Measurements from ENCODE around the gene RALGAPA1. TPM values are rescaled to one million over a fixed set of nuclear protein-coding genes. Genes with fewer than 3 reads are reported as not detected.
"Not testable (repeated sequence)": the region's sequence is repeated elsewhere in the genome, so short reads cannot be mapped to it uniquely, and the experiment has no call there.

RALGAPA1 gene
- total RNA-seq, 1 experiment from 2014 or later = 19.9 TPM

- no peaks in the 10 kb centered on the region for H3K27me3 ChIP-seq (replicated peaks)
- no peaks in the 10 kb centered on the region for H3K9me3 ChIP-seq (replicated peaks)
- peaks cover 4% of the 10 kb centered on the region; the same call in 1 of the 2 replicates for H3K36me3 ChIP-seq
- H3K4me1 ChIP-seq (replicated peaks) = no peaks in the 10 kb centered on the region
- no peak for DNase-seq (ENCODE audit: low read depth in 1 of 2, low spot score in 2 of 2)
- H3K27ac ChIP-seq = no peak overlapping the region
- H3K4me3 ChIP-seq = no peak overlapping the region
These were observed 176.4 kb downstream of the RALGAPA1 start for GRCh38 chr14:35632676-35633075.

- Histone ChIP-seq H3K27ac (no peak overlapping the region), H3K4me1 (replicated peaks) (no peaks in the 10 kb centered on the region), H3K36me3 (peaks cover 4% of the 10 kb centered on the region; the same call in 1 of the 2 replicates), H3K9me3 (replicated peaks) (no peaks in the 10 kb centered on the region), H3K27me3 (replicated peaks) (no peaks in the 10 kb centered on the region), H3K4me3 (no peak overlapping the region)
- no peak for DNase-seq (ENCODE audit: low read depth in 1 of 2, low spot score in 2 of 2)
These were observed 176.8 kb downstream of the RALGAPA1 start for GRCh38 chr14:35632271-35632670.

- Histone ChIP-seq H3K36me3 (peaks cover 4% of the 10 kb centered on the region; the same call in 1 of the 2 replicates), H3K27me3 (replicated peaks) (no peaks in the 10 kb centered on the region), H3K4me3 (no peak overlapping the region), H3K9me3 (replicated peaks) (no peaks in the 10 kb centered on the region), H3K27ac (no peak overlapping the region), H3K4me1 (replicated peaks) (no peaks in the 10 kb centered on the region)
- DNase-seq (ENCODE audit: low read depth in 1 of 2, low spot score in 2 of 2) = no peak
These were observed 177.9 kb downstream of the RALGAPA1 start for GRCh38 chr14:35631071-35631805.

GRCh38 chr14:35628989-35629388 lies 180.1 kb downstream of the RALGAPA1 start:
- H3K4me3 ChIP-seq = no peak overlapping the region
- no peaks in the 10 kb centered on the region for H3K9me3 ChIP-seq (replicated peaks)
- no peaks in the 10 kb centered on the region for H3K36me3 ChIP-seq
- H3K27me3 ChIP-seq (replicated peaks) = no peaks in the 10 kb centered on the region
- no peak overlapping the region for H3K27ac ChIP-seq
- no peak for DNase-seq (ENCODE audit: low read depth in 1 of 2, low spot score in 2 of 2)
- no peaks in the 10 kb centered on the region for H3K4me1 ChIP-seq (replicated peaks)

GRCh38 chr14:35626947-35627346 lies 182.1 kb downstream of the RALGAPA1 start:
- H3K36me3 ChIP-seq; H3K27ac ChIP-seq; H3K4me3 ChIP-seq; H3K4me1 ChIP-seq (replicated peaks); H3K27me3 ChIP-seq (replicated peaks); DNase-seq (ENCODE audit: low read depth in 1 of 2, low spot score in 2 of 2); H3K9me3 ChIP-seq (replicated peaks): not testable (repeated sequence)

- not testable (repeated sequence) for H3K4me1 ChIP-seq (replicated peaks); H3K27me3 ChIP-seq (replicated peaks); DNase-seq (ENCODE audit: low read depth in 1 of 2, low spot score in 2 of 2); H3K27ac ChIP-seq; H3K9me3 ChIP-seq (replicated peaks); H3K4me3 ChIP-seq; H3K36me3 ChIP-seq
These were observed 187.1 kb downstream of the RALGAPA1 start for GRCh38 chr14:35621996-35622395.

- DNase-seq (ENCODE audit: low read depth in 1 of 2, low spot score in 2 of 2); H3K36me3 ChIP-seq; H3K27ac ChIP-seq; H3K9me3 ChIP-seq (replicated peaks); H3K4me3 ChIP-seq; H3K4me1 ChIP-seq (replicated peaks); H3K27me3 ChIP-seq (replicated peaks): not testable (repeated sequence)
These were observed 189.1 kb downstream of the RALGAPA1 start for GRCh38 chr14:35619998-35620397.

GRCh38 chr14:35619461-35619860 lies 189.6 kb downstream of the RALGAPA1 start:
- not testable (repeated sequence) for H3K27ac ChIP-seq; H3K4me1 ChIP-seq (replicated peaks); H3K9me3 ChIP-seq (replicated peaks); H3K27me3 ChIP-seq (replicated peaks); H3K4me3 ChIP-seq; H3K36me3 ChIP-seq; DNase-seq (ENCODE audit: low read depth in 1 of 2, low spot score in 2 of 2)

- Histone ChIP-seq H3K36me3 (no peaks in the 10 kb centered on the region; the same call in 1 of the 2 replicates), H3K27me3 (replicated peaks) (no peaks in the 10 kb centered on the region), H3K4me1 (replicated peaks) (no peaks in the 10 kb centered on the region), H3K27ac (no peak overlapping the region), H3K9me3 (replicated peaks) (no peaks in the 10 kb centered on the region), H3K4me3 (no peak overlapping the region)
- no peak for DNase-seq (ENCODE audit: low read depth in 1 of 2, low spot score in 2 of 2)
These were observed 191.6 kb downstream of the RALGAPA1 start for GRCh38 chr14:35617500-35617899.

- no peaks in the 10 kb centered on the region for H3K27me3 ChIP-seq (replicated peaks)
- H3K36me3 ChIP-seq = peaks cover 11% of the 10 kb centered on the region; the same call in 1 of the 2 replicates
- DNase-seq (ENCODE audit: low read depth in 1 of 2, low spot score in 2 of 2) = no peak
- no peaks in the 10 kb centered on the region for H3K9me3 ChIP-seq (replicated peaks)
- no peaks in the 10 kb centered on the region for H3K4me1 ChIP-seq (replicated peaks)
- H3K27ac ChIP-seq = no peak overlapping the region
- H3K4me3 ChIP-seq = no peak overlapping the region
These were observed 201.7 kb downstream of the RALGAPA1 start for GRCh38 chr14:35607380-35607779.

GRCh38 chr14:35600253-35600652 lies 208.8 kb downstream of the RALGAPA1 start:
- Histone ChIP-seq H3K27ac (no peak overlapping the region), H3K4me1 (replicated peaks) (no peaks in the 10 kb centered on the region), H3K27me3 (replicated peaks) (no peaks in the 10 kb centered on the region), H3K36me3 (peaks cover 11% of the 10 kb centered on the region; the same call in 1 of the 2 replicates), H3K4me3 (no peak overlapping the region), H3K9me3 (replicated peaks) (no peaks in the 10 kb centered on the region)
- no peak for DNase-seq (ENCODE audit: low read depth in 1 of 2, low spot score in 2 of 2)

- H3K36me3 ChIP-seq = no peaks in the 10 kb centered on the region
- no peak overlapping the region for H3K4me3 ChIP-seq
- no peaks in the 10 kb centered on the region for H3K4me1 ChIP-seq (replicated peaks)
- no peak for DNase-seq (ENCODE audit: low read depth in 1 of 2, low spot score in 2 of 2)
- no peak overlapping the region for H3K27ac ChIP-seq
- H3K9me3 ChIP-seq (replicated peaks) = no peaks in the 10 kb centered on the region
- no peaks in the 10 kb centered on the region for H3K27me3 ChIP-seq (replicated peaks)
These were observed 214.5 kb downstream of the RALGAPA1 start for GRCh38 chr14:35594616-35595015.

GRCh38 chr14:35587373-35587772 lies 221.7 kb downstream of the RALGAPA1 start:
- not testable (repeated sequence) for H3K9me3 ChIP-seq (replicated peaks); H3K27ac ChIP-seq; H3K36me3 ChIP-seq; H3K4me3 ChIP-seq; DNase-seq (ENCODE audit: low read depth in 1 of 2, low spot score in 2 of 2); H3K27me3 ChIP-seq (replicated peaks); H3K4me1 ChIP-seq (replicated peaks)

- no peaks in the 10 kb centered on the region for H3K36me3 ChIP-seq
- no peak for DNase-seq (ENCODE audit: low read depth in 1 of 2, low spot score in 2 of 2)
- H3K9me3 ChIP-seq (replicated peaks) = no peaks in the 10 kb centered on the region
- no peaks in the 10 kb centered on the region for H3K4me1 ChIP-seq (replicated peaks)
- no peak overlapping the region for H3K27ac ChIP-seq
- H3K27me3 ChIP-seq (replicated peaks) = no peaks in the 10 kb centered on the region
- H3K4me3 ChIP-seq = no peak overlapping the region
These were observed 230.5 kb downstream of the RALGAPA1 start for GRCh38 chr14:35578639-35579038.

GRCh38 chr14:35578135-35578534 lies 231.0 kb downstream of the RALGAPA1 start:
- Histone ChIP-seq H3K9me3 (replicated peaks) (no peaks in the 10 kb centered on the region), H3K27ac (no peak overlapping the region), H3K27me3 (replicated peaks) (no peaks in the 10 kb centered on the region), H3K4me1 (replicated peaks) (no peaks in the 10 kb centered on the region), H3K36me3 (no peaks in the 10 kb centered on the region), H3K4me3 (no peak overlapping the region)
- no peak for DNase-seq (ENCODE audit: low read depth in 1 of 2, low spot score in 2 of 2)
